GM11168 (cell line): ENCODE data around the gene CEP135.
"Not testable (repeated sequence)": the region's sequence is repeated elsewhere in the genome, so short reads cannot be mapped to it uniquely, and the experiment has no call there.

Experiments
- in situ Hi-C: fragments of 300-500 bp; cut with MboI; formaldehyde crosslinking; loops from one replicate; pipeline ENCODE4 v1.12.0; 2022; ENCODE audit warnings: low sequenced_read_pairs; ENCODE audit not compliant: unreplicated experiment

The CEP135 gene

GRCh38 chr4:55948726-55949481, at the start of gene CEP135:
Gene CEP135, plus strand, starts transcription at chr4:55948945. Its CDS starts 3,186 bp downstream, at chr4:55952131.
- in situ Hi-C loops, result loop anchor here (10.0 kb wide), 1 partner anchor 106 kb away; no protein-coding TSS in a partner anchor

DNA sequence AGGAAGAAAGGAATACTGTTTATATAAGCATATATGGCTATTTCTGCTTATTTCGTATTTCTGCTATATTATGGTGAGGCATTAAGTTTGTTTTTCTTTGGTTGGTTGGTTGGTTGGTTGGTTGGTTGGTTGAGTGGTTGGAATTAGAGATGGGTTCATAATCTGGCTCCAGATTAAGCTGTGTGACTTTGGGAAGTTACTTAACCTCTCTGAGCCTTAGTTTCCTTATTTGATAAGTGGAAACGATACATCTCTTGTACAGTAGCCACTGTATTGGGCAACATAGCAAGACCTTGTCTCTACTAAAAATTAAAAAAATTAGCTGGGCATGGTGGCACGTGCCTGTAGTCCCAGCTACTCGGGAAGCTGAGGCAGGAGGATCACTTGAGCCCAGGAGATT, 46.1 kb upstream of the CEP135 start:
- in situ Hi-C loops, result no loop called here

- in situ Hi-C loops, result no loop called here
Measured at GRCh38 chr4:55903577-55903976, 45.2 kb upstream of the CEP135 start.

- in situ Hi-C loops, result no loop called here
Measured at GRCh38 chr4:55904576-55904975, 44.2 kb upstream of the CEP135 start.

GRCh38 chr4:55906323-55906722, 42.4 kb upstream of the CEP135 start:
- in situ Hi-C loops, result no loop called here

DNA sequence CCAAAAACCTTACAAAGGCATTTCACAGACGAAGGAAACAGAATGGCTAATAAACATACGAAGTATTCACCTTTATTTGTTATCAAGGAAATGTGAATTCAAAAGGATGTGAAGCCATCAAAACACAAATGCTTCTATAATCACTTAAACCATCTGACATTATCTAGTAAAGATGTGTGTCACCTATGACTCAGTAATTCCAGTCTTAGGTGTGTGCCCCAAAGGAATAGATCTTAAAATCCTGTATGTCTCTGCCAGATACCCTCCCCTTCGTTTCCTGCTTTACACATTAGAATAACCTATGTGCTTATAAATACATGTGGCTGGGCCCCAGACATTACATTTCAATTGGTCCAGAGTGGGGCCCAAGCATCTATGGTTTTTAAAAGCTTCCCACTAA, 41.8 kb upstream of the CEP135 start:
- in situ Hi-C loops, result no loop called here

DNA sequence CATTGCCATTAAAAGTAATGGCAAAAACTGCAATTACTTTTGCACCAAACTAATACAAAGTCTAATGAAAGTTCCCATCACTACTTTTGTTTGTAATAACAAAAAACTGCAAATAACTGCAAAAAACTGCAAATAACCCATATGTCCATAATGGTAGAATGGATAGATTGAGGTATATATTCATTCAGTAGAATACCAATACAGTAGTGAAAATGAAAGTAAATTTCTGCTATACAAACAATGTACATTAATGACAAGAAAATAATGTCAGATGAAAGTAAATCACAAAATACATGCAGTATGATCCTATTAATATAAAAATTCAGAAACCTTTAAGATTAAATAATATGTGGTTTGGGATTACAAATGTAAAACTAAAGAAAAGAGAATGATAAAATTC, 41.3 kb upstream of the CEP135 start:
- in situ Hi-C loops, result no loop called here

GRCh38 chr4:55910140-55910539, 38.6 kb upstream of the CEP135 start:
- in situ Hi-C loops, result no loop called here

GRCh38 chr4:55912249-55912648, 36.5 kb upstream of the CEP135 start:
- in situ Hi-C loops, result no loop called here

DNA sequence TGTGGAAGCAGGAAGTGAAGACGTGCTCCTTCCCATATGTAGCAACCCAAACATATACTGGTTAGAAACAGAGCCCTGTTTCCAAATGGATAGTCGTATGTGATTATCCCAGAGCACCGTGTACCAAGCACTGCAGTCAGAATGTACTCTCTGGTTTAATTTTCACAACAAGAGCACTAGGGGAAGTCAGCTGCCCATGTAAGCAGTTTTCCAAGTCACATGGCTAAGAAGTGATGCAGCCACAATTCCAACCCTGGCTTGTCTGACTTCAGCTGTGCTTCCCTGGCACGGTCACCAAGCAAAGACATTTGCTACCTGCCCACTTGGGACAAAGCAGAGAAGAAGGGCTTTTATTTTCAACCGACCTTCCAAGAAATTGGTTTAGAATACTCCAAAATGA, 28.2 kb upstream of the CEP135 start:
- in situ Hi-C loops, result no loop called here

DNA sequence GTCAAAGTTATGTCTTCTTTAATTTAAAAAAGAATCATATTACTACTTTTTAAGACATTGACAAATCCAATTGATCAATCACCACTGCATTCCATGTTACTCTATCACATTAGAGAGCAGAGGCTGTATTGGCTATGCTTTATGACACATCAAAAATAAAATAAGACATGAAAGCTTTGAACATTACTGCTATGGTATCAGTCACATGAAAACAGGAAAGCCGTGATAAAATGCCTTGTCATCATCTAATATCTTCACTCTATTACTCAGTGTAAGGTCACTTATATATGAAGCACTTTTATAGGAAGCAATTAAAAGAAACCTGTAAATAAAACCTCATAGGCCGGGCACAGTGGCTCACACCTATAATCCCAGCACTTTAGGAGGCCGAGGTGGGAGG, 27.7 kb upstream of the CEP135 start:
- in situ Hi-C loops, result no loop called here

GRCh38 chr4:55925241-55925640, 23.5 kb upstream of the CEP135 start:
- in situ Hi-C loops, result no loop called here

- in situ Hi-C loops, result no loop called here
Measured at GRCh38 chr4:55926610-55927009, 22.1 kb upstream of the CEP135 start.

DNA sequence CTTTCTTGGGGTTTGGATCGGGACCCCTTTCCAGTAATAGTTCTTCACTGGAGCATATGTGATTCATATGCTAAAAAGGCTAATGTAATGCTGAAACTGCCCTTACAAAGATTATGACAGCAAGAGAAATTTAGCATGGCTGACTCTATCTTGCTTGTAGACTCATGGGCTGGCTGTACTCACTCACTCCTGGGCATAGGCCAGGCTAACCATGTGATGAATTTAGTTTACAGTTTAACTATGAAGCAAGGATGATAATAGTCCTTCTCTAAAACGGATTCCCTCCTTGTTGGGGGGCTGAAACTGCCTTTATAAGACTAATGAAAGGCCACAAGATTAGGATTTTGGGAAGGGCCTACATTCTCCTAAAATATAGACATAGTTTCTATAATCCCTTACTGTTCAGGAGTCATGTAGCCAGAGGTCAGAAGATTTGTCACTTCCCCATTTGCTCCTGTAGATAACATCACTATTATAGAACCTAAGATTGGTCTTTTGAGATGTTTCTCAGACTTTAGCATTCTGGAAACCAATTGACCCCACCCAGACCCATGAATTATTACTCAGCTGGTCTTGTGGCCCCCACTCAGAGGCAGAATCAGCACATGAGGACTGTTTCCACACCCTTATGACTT, 20.8 kb upstream of the CEP135 start:
- in situ Hi-C loops, result no loop called here

DNA sequence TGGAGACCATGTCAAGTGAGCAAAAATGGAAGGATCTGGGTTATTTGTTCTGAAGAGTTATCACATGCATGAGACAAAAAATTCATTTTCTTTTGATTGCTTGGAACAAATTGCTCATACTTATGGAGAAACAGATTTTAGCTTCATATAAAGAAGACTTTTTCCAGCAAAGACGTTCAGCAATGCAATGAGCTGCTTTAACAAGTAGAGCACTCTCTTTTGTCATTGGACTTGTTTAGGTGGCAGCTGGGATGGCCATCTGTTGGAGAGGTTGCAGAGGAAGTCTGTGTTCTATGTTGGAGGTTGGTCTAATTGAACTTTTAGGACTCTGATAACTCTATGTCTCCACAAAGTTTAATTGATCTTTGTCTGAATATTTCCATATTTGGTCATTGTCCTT, 19.9 kb upstream of the CEP135 start:
- in situ Hi-C loops, result no loop called here

DNA sequence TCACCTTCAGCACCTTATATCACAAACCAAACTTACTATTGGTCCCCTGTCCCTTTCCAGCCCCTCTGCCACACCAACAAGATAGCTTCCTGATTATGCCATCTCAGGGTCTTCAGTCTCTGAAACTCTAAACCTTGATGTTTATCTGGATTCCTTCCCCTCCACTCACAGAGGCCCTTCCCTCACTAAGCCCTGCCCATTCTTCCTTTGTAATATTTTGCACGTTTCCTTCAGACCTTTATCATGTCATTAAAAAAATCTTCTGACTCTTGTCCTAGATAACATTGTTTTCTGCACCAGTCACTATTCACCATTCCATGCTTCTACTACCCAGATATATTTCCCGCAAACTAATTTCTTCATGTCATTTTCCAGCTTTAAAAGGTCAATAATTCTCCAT, 17.7 kb upstream of the CEP135 start:
- in situ Hi-C loops, result no loop called here

- in situ Hi-C loops, result no loop called here
Measured at GRCh38 chr4:55931833-55932232, 16.9 kb upstream of the CEP135 start.

- in situ Hi-C loops, result no loop called here
Measured at GRCh38 chr4:55932511-55932910, 16.2 kb upstream of the CEP135 start.

- in situ Hi-C loops, result no loop called here
Measured at GRCh38 chr4:55933611-55934010, 15.1 kb upstream of the CEP135 start.

DNA sequence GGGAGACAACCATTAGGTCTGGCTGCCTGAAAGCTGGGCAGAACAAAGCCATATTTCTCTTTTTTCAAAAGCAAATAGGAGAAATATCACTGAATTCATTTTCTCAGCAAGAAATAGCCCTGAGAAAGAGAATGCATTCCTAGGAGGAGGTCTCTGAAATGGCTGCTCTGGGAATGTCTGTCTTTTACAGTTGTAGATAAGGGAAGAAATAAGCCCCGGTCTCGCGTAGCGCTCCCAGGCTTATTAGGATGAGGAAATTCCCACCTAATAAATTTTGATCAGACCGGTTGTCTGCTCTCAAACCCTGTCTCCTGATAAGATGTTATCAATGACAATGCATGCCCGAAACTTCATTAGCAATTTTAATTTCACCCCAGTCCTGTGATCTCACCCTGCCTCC, 12.8 kb upstream of the CEP135 start:
- in situ Hi-C loops, result not testable (repeated sequence)

GRCh38 chr4:55938481-55938880, 10.3 kb upstream of the CEP135 start:
- in situ Hi-C loops, result no loop called here

DNA sequence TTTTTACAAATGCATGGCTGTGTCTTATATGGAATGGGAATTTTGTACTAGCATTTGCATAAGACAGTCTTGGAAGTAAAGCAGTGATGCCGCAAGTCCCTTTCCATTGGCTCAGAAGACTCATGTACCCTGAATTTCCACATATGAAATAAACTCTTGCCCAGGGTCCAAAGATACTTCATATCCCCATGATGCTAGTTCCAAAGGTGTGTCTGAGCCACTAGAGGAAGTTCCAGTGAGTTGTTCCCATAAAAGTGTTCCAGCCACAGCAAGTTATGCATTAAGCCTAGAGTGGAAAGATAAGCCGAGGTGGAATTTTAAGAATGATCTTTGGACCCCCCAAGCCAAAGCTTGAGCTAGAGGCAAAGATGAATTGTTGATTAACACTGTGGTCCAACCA, 9.3 kb upstream of the CEP135 start:
- in situ Hi-C loops, result no loop called here
